KOPT-K1 (cell line): ENCODE results near the gene ZPBP2.
"Not testable (repeated sequence)": the region's sequence is repeated elsewhere in the genome, so short reads cannot be mapped to it uniquely, and the experiment has no call there.

Experiments used
- H3K27ac ChIP-seq: fragments of 200-600 bp; sonication (generic); 2 replicates; pipeline ENCODE4 v1.5.1; 2016; ENCODE audit warnings: antibody characterized with exemption, mild to moderate bottlenecking, low read depth, low read length; ENCODE audit not compliant: poor library complexity, severe bottlenecking
- H3K36me3 ChIP-seq: fragments of 200-600 bp; sonication (generic); 2 replicates; pipeline ENCODE4 v1.5.1; 2017; ENCODE audit warnings: antibody characterized with exemption, mild to moderate bottlenecking, low read length, moderate library complexity; ENCODE audit not compliant: insufficient read depth
- H3K9me3 ChIP-seq: fragments of 200-600 bp; sonication (generic); 2 replicates; pipeline ENCODE4 v1.5.1; 2017; ENCODE audit warnings: antibody characterized with exemption, low read length, mild to moderate bottlenecking; ENCODE audit not compliant: insufficient read depth, poor library complexity, severe bottlenecking

Gene ZPBP2

GRCh38 chr17:39841134-39841683 is 26.8 kb upstream of the ZPBP2 start:
- Histone ChIP-seq H3K27ac (no peak overlapping the region), H3K36me3 (no peaks in the 10 kb centered on the region), H3K9me3 (peaks cover 35% of the 10 kb centered on the region)

GRCh38 chr17:39845052-39845846 is 22.8 kb upstream of the ZPBP2 start:
- Histone ChIP-seq H3K9me3 (no peaks in the 10 kb centered on the region), H3K36me3 (no peaks in the 10 kb centered on the region), H3K27ac (no peak overlapping the region)

GRCh38 chr17:39846205-39846604 is 21.8 kb upstream of the ZPBP2 start:
- Histone ChIP-seq H3K36me3 (no peaks in the 10 kb centered on the region), H3K9me3 (no peaks in the 10 kb centered on the region), H3K27ac (no peak overlapping the region)

- Histone ChIP-seq H3K36me3 (no peaks in the 10 kb centered on the region), H3K27ac (no peak overlapping the region), H3K9me3 (no peaks in the 10 kb centered on the region)
Measured at GRCh38 chr17:39848600-39848999, 19.4 kb upstream of the ZPBP2 start.

GRCh38 chr17:39850186-39850585 is 17.8 kb upstream of the ZPBP2 start:
- H3K27ac ChIP-seq, H3K9me3 ChIP-seq, H3K36me3 ChIP-seq: not testable (repeated sequence)

- no peaks in the 10 kb centered on the region for H3K36me3 ChIP-seq
- no peaks in the 10 kb centered on the region for H3K9me3 ChIP-seq
- no peak overlapping the region for H3K27ac ChIP-seq
Measured at GRCh38 chr17:39852239-39852638, 15.8 kb upstream of the ZPBP2 start.

GRCh38 chr17:39854909-39855308 is 13.1 kb upstream of the ZPBP2 start:
- H3K36me3 ChIP-seq, result no peaks in the 10 kb centered on the region
- no peak overlapping the region for H3K27ac ChIP-seq
- no peaks in the 10 kb centered on the region for H3K9me3 ChIP-seq

GRCh38 chr17:39855911-39856649 is 11.9 kb upstream of the ZPBP2 start:
- H3K36me3 ChIP-seq, H3K27ac ChIP-seq, H3K9me3 ChIP-seq: not testable (repeated sequence)

GRCh38 chr17:39861235-39861634 is 6.8 kb upstream of the ZPBP2 start:
- Histone ChIP-seq H3K27ac (no peak overlapping the region), H3K36me3 (no peaks in the 10 kb centered on the region), H3K9me3 (no peaks in the 10 kb centered on the region)

GRCh38 chr17:39863244-39863917 is 4.6 kb upstream of the ZPBP2 start:
- peak overlapping the region; percentile 64 for H3K27ac ChIP-seq
- no peaks in the 10 kb centered on the region for H3K36me3 ChIP-seq
- peaks cover 7% of the 10 kb centered on the region for H3K9me3 ChIP-seq

GRCh38 chr17:39863918-39864746 is 3.9 kb upstream of the ZPBP2 start, which contains the start of gene IKZF3:
Gene IKZF3 (minus strand): TSS chr17:39864312. CDS start chr17:39864126, 186 bp downstream.
- peak within 1 kb of the TSS; percentile 64 for H3K27ac ChIP-seq
- H3K9me3 ChIP-seq, result peaks cover 10% of the 10 kb centered on the region
- no peaks in the 10 kb centered on the region for H3K36me3 ChIP-seq

- Histone ChIP-seq H3K27ac (no peak overlapping the region), H3K9me3 (peaks cover 10% of the 10 kb centered on the region), H3K36me3 (no peaks in the 10 kb centered on the region)
Measured at GRCh38 chr17:39866013-39866730, 1.8 kb upstream of the ZPBP2 start.

- Histone ChIP-seq H3K9me3 (peaks cover 10% of the 10 kb centered on the region), H3K27ac (no peak overlapping the region)
Measured at GRCh38 chr17:39867084-39867879, 720 bp upstream of the ZPBP2 start.

More at GRCh38 chr17:39867084-39867879, 720 bp upstream of the ZPBP2 start:
- no peaks in the 10 kb centered on the region for H3K36me3 ChIP-seq
